CD4-positive, alpha-beta T cell treated with Interferon gamma for 1 hour (primary cell): Measurements from ENCODE around the gene AHCYL1.
"Not testable (repeated sequence)": the region's sequence is repeated elsewhere in the genome, so short reads cannot be mapped to it uniquely, and the experiment has no call there.

ENCODE experiments used
- DNase-seq: peaks from one replicate; pipeline ENCODE4 v3.0.0-alpha.2; 2020

Gene AHCYL1

DNA sequence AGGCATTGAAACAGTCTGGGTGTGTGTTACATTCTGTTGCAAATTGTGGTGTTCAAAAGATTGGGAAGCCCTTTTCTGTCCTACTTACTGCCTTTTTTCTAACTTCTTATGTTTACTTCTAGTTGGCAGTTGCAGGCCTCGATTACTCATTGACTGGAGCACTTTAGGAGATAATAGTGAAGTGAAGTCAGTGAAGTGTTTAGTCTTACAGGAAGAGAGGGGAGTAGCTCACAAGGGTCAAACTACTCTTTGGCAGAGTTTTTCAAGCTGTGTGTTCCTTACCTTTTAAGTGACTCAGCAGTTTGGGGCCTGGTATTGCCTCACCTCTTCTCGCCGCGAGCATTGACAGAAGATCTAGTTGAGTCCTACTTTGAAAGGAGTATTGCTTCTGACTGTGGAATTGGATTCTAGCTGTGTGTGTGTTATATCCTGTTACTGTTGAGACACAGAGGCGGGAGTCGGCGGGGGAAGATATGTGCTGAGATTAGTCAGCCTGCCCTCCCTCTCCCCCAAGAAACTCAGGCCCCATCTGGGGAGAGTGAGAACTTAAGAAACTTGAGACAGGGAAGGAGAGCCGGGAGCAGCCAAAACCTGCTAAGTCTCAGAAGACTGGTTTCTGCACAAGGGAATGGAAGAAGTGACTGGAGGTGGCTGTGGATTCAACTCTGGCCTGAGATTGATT is 19.3 kb downstream of the AHCYL1 start:
- DNase-seq, result no peak

- DNase-seq, result no peak
Observed at GRCh38 chr1:110004583-110004982, 20.0 kb downstream of the AHCYL1 start.

DNA sequence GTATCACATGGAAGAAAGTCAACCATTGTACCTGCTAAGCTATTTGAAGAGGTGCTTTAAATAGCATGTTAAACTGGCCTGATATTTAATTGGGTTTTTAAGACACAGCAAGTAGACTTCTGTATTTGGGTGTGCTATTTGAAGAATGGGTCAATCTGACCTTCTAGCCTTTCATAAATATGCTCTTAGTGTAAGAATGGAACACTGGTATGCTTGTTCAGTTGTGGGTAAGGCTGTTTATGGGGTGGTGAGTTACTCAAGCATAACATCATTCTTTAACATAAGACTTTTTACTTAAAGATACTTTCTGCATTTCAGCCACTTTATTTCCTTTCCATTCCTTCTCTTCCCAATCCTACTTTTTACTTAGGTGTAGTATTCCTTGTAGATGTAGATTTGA is 21.4 kb downstream of the AHCYL1 start:
- DNase-seq, result no peak

GRCh38 chr1:110006516-110006915 is 22.0 kb downstream of the AHCYL1 start:
- DNase-seq, result no peak

DNA sequence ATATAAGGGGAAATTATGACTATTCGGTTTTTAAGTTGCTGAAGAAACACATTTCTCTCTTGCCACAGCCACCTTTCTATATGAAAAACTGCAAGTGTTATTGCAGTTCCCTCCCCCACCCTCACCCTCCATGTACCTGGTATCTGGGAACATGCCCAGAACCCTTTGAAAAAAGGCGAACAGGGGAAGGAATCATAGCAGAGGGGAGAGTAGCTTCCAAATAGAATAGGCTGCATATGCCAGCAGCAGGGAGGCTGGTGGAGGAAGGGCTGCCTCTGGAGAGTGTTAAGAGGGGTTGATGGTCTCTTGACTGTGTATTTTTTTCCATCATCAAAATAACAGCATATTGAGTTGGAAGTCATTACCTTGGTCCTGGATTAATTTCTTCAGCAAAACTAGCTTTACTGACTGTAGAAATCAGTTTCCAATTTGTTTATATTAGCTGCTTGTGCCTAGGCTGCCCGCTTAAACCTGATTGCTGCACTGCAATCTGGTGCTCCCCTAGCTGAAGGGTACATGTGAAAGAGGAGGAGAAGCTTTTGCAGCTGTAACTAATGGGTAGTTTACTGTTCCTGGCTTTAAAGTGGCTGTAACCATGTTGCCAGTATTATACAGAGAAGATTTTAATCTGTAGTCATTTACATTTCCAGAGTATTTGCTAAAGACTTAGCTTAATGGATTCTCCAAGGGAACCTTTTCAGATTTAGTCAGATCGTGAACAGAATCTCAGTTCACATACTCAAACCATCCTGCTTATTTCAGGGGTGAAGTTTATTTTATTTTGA is 22.7 kb downstream of the AHCYL1 start:
- DNase-seq, result no peak

DNA sequence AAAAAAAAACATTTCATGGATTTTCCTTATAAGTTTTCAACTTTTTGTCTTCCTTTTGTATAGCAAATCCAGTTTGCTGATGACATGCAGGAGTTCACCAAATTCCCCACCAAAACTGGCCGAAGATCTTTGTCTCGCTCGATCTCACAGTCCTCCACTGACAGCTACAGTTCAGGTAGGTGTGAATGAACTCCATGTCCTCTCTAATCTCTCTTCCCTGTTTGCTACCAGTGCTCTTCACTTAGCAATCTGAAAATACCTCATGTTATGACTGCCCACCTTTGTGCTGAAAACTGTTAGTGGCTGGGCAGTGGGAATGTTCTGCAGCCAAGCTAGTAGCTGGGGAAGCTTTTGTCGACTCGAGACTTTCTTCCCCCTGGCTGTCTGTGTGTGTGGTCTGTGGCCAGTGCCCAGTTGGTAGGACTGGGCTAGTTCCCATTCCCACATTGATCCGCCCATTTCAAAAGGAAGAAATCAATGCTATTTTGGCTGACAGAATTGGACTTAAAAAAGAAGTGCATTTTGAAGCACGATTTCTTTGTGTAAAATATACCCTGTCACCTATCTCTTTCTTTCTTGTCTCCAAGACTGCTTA is 24.5 kb downstream of the AHCYL1 start:
- DNase-seq, result no peak

- DNase-seq, result peak; percentile 64
Observed at GRCh38 chr1:110011527-110012041, 27.0 kb downstream of the AHCYL1 start.

GRCh38 chr1:110012100-110012780 is 27.7 kb downstream of the AHCYL1 start:
- DNase-seq, result peak; percentile 33

DNA sequence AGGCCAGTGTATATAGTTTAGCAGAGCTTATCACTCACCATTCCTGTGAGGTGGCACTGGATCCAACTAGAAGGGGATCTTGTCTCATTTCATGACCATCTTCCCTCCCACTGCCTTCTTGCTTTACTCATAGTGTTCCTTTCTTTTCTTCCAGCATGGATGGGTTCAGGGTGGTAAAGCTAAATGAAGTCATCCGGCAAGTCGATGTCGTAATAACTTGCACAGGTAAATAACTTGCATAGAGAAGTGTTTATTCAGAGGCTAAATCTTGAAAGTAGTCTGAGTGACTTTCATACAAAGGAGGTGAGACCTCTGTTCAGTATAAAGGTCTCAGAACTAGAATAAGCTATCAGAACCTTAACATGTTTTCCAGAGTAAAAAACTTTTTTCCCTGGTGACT is 33.2 kb downstream of the AHCYL1 start:
- no peak for DNase-seq

GRCh38 chr1:110018396-110018795 is 33.8 kb downstream of the AHCYL1 start:
- DNase-seq, result no peak

DNA sequence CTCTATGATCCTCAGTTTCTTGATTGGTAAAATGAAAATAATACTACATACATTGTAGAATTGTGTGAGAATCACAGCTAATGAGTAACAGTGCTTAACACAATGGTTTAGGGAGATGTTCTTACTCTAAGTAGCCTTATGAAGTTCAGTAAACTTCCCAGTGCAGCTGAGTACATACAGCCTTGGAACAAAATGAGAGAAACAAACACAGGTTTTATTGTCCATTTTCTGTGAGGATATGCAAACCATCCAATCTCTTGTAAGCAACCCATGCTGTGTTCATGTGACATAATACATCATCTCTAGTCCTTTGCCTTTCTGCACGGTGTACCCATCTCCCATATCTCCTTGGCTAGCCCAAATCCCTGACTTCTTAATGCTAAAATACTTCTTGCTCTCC is 35.2 kb downstream of the AHCYL1 start:
- no peak for DNase-seq

DNA sequence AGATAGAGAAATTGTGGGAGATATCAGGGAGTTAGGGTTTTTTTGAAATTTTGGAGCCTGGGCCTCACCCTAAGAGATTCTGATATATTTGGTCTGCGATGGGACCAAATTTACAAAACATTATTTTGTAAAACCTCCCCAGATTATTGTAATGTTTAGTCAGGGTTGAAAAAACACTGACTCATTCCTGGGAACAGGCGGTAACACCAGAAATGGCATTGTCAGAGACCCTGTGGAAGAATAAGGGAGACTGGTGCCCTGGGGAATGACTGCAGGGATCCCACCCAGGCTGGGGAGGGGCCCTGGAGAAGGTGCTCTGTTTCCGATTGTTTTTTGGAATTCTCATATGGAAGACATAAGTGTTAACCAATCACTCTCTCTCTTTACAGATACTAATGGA is 36.7 kb downstream of the AHCYL1 start:
- DNase-seq, result no peak

DNA sequence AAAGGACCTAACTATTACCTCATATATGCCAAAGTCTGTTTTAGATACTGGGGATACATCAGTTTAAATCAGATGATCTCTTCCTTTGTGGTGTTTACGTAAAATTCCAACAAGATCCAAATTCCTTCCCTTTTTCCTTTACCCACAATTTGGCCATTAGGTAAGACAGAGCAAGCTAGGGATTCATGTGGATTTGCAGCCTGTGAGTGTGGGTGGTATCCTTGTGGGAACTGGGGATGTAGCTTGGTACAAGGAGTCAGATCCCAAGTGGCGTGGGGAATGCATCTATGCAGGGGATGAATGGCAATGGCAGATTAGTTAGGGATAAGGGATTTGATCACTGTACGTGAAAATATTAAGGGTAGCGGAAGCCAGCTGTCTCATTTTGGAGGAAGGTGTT is 40.0 kb downstream of the AHCYL1 start:
- no peak for DNase-seq

GRCh38 chr1:110030687-110031086 is 46.1 kb downstream of the AHCYL1 start:
- not testable (repeated sequence) for DNase-seq

- no peak for DNase-seq
Observed at GRCh38 chr1:110032327-110032726, 47.8 kb downstream of the AHCYL1 start.

- no peak for DNase-seq
Observed at GRCh38 chr1:110033421-110033820, 48.9 kb downstream of the AHCYL1 start.

GRCh38 chr1:110034040-110034450 is 49.5 kb downstream of the AHCYL1 start:
- DNase-seq, result no peak

DNA sequence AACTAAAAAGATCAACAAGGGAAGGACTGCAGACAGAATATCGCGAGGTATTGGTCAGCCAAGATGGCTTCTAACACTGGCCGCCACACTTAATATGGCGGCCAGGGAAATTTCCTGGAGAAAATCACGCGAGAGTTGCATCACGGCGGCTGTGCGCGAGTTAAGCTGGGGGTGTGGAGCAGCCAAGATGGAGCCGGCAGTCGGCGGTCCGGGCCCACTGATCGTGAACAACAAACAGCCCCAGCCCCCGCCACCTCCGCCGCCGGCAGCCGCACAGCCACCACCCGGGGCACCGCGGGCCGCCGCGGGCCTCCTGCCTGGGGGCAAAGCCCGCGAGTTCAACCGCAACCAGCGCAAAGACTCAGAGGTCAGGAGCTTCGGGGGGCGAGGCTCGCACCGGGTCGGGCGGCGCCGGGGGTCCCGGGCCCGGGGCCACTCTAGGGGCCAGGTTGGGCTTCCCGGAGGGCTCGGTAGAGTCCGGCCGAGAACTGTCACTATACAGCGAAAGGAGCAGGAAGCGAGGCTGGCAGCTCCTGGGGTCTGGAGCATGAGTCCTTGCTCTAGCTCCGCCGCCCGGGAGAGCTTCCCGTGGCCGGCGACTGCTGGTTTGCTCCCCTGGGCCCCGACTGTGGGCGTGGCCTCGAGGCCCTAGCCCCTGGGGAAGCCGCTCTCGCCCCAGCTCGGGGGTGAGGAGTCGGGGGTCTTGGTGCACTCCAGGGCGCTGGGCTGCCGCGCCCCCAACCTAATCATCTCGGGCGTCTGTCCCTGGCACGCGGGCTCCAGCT is 50.1 kb downstream of the AHCYL1 start, which contains the start of gene STRIP1:
STRIP1 (plus strand) TSS at position 174 of the 785 bp plus-strand sequence; CDS start at position 188, 14 bp downstream.
- peak; percentile 94 for DNase-seq

GRCh38 chr1:110035236-110035752 is 50.7 kb downstream of the AHCYL1 start:
- no peak for DNase-seq

GRCh38 chr1:110038271-110038670 is 53.7 kb downstream of the AHCYL1 start:
- no peak for DNase-seq

DNA sequence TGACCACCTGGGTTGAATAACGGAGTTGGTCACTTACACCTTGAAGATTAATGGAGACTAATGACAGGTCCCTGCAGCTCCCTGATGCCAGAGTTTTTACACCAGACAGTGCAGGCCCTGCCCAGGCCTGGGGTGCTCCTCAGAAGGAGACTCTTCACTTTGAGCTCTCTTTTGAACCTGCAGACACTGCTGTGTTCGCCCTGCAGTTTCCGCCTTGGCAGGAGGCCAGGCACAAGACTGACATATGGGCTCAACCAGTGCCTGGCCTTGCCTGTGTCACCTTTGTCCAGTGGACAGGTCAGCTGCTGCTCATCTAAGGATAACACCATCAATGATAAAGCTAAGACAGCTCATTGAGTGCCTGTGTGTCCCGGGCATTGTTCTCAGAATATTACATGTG is 55.1 kb downstream of the AHCYL1 start:
- DNase-seq, result no peak

GRCh38 chr1:110040548-110040947 is 56.0 kb downstream of the AHCYL1 start:
- DNase-seq, result no peak
